Hypothalamus (tissue), 51 donors: Measurements from ENCODE around the gene ATG16L2.

Source experiments
- DNase-seq, 51 donors: peaks; one replicate each; lab custom pipeline; 2025; lab: John Stamatoyannopoulos, UW

Gene ATG16L2

GRCh38 chr11:72814286-72815109, at the start of gene ATG16L2:
Gene ATG16L2, plus strand, starts transcription at chr11:72814411. Its CDS starts 35 bp downstream, at chr11:72814446.
- DNase-seq, result peak in 39 of 51 donors; percentile 70 to 97 (median 88)

GRCh38 chr11:72764503-72764902, 49.7 kb upstream of the ATG16L2 start:
- DNase-seq, result no peak

- no peak for DNase-seq
Measured at GRCh38 chr11:72766152-72766902, 47.9 kb upstream of the ATG16L2 start.

- DNase-seq, result no peak
Measured at GRCh38 chr11:72767203-72768062, 46.8 kb upstream of the ATG16L2 start.

- no peak for DNase-seq
Measured at GRCh38 chr11:72768581-72768980, 45.6 kb upstream of the ATG16L2 start.

- DNase-seq, result no peak
Measured at GRCh38 chr11:72769680-72770079, 44.5 kb upstream of the ATG16L2 start.

- no peak for DNase-seq
Measured at GRCh38 chr11:72770799-72771198, 43.4 kb upstream of the ATG16L2 start.

- DNase-seq, result no peak
Measured at GRCh38 chr11:72771507-72771906, 42.7 kb upstream of the ATG16L2 start.

- no peak for DNase-seq
Measured at GRCh38 chr11:72772059-72772458, 42.2 kb upstream of the ATG16L2 start.

- DNase-seq, result peak in 15 of 51 donors; percentile 15 to 74 (median 35)
Measured at GRCh38 chr11:72773291-72773690, 40.9 kb upstream of the ATG16L2 start.

GRCh38 chr11:72773696-72774095, 40.5 kb upstream of the ATG16L2 start:
- no peak for DNase-seq

GRCh38 chr11:72774499-72774898, 39.7 kb upstream of the ATG16L2 start:
- DNase-seq, result no peak

GRCh38 chr11:72775288-72776110, 38.7 kb upstream of the ATG16L2 start:
- DNase-seq, result no peak

- no peak for DNase-seq
Measured at GRCh38 chr11:72776117-72776843, 37.9 kb upstream of the ATG16L2 start.

GRCh38 chr11:72776844-72777754, 37.1 kb upstream of the ATG16L2 start:
- DNase-seq, result peak in 28 of 51 donors; percentile 16 to 78 (median 58)

GRCh38 chr11:72777755-72778278, 36.4 kb upstream of the ATG16L2 start:
- peak in 5 of 51 donors; percentile 24 to 36 (median 32) for DNase-seq

- no peak for DNase-seq
Measured at GRCh38 chr11:72778535-72779494, 35.4 kb upstream of the ATG16L2 start.
